GM19043 (cell line): ENCODE results near the gene SCN4A.
"Not testable (repeated sequence)": the region's sequence is repeated elsewhere in the genome, so short reads cannot be mapped to it uniquely, and the experiment has no call there.

Source experiments
- ATAC-seq: cut with Tn5 transposase; IDR thresholded peaks from one replicate; pipeline ENCODE4 v1.9.1; 2021; ENCODE audit warnings: low read depth; ENCODE audit not compliant: unreplicated experiment

Gene SCN4A

DNA sequence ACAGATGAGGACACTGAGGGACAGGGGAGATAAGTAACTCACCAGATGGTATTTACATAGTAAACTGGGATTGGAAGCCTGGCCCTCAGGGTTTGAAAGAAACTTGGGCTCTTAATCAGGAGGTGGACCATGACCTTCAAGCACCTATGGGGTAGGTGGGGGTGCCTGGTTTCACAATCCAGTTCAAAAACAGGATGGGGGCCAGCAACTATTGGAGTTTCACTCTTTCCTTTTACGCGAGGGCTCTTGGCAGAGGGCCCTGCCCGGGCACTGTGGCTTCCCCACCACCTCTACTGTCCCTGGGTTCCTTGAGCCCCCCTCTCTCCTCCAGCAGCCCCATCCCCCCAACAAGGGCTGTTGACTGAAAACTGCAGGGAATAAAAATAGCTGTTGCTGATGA lies 14.1 kb upstream of the SCN4A start:
- ATAC-seq: no peak

DNA sequence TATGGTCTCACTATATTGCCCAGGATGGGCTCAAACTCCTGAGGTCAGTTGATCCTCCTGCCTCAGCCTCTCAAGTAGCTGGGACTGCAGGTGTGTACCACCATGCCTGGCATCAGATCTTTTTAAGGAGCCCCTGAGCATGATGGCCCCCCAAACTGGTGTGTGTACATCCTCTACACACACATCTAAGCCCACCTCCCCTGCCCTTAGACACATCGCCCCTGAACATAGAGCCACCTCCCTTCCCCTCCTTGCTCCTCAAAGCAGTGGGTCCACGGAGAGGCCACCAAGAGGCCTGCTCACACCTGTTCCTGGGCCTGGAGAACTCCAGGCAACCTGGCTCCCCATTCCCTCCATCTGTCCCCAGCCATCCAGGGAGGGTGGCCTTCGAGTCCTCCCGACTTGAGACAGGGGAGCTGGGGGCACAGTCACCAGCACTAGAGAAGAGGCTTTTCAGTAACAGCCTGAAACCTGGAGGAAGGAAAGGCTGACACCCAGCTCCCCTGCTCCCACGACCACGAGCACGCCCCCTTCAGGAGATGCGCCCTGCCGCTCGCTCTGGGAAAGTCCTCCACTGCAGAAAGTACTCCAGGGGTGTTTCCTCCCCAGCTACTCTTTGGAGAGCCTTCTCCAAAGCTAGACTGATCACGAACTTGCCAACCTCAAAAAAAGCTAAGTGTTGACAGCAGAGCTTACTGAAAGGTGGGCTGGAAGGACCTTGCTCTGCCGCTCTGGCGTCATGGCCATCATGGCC lies 12.8 kb upstream of the SCN4A start:
- ATAC-seq: no peak

DNA sequence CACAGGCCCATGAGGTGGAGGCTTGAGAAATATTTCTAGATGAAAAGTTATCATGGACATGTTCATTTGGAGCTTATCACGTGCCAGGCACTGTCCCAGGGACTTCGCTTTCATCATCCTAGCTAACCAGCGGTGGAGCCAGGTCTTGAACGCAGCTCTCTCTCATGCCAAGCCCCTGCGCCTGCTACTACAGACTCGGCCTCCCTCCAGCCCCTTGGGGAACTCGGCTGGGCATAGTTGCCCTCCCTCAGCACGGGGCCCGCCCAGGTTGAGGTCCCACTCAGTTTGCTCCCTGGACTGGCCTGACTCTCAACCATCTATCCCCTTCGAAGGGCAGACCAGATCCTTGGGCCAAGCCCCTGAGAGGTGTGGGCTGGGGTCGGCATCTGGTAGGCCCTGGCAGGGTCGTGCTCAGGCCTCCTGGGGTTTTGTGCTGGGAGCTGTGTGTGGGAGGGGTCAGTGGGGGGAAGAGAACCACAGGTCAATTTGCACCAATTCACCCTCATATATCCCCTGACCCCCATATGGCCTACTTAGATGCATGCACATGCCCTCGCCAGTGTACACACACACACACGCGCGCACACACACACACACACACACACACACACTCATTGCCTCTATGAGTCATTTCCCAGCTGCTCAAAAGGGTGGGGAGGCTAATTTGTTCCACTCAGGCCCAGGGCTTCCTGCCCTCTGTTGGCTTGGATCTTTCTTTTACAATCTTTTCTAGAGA lies 12.1 kb upstream of the SCN4A start:
- no peak for ATAC-seq

DNA sequence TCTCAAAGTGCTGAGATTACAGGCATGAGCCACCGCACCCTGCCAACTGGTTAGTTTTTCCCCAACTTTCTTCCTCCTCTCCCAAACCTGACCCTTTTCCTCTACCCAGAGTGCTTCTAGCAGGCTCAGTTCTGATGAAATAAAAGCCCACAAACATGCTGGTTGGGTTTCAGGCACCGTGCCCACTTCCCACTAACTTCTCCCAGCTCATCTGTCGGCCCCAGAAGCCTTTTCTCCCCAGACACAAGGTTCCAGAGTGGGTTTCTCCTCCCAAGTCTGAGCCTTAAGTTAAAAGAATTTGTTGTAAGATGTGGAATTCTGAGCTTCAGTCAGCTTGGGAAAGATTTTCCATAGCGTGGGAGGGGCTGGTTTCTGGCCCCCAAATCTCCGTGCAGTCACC lies 11.5 kb upstream of the SCN4A start:
- no peak for ATAC-seq

DNA sequence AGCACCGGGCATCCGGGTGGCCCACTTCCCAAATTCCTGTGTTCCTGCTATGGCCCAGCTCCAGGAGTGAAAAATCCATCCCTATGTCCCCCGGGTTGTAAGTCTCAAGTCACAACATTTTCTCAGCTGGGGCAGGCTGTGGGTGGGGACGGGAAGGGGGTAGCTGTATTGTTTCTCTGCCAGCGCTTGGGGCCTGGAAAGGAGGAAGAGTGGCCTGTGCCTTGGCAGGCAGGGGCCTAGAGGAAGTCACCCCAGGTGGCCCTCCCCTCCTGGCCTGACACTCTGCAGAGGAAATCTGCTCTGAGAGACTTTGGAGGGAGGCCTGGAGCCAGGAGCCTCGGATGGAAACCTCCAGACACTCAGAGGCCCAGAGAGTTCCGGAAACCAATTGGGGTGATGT lies 10.6 kb upstream of the SCN4A start:
- no peak for ATAC-seq

DNA sequence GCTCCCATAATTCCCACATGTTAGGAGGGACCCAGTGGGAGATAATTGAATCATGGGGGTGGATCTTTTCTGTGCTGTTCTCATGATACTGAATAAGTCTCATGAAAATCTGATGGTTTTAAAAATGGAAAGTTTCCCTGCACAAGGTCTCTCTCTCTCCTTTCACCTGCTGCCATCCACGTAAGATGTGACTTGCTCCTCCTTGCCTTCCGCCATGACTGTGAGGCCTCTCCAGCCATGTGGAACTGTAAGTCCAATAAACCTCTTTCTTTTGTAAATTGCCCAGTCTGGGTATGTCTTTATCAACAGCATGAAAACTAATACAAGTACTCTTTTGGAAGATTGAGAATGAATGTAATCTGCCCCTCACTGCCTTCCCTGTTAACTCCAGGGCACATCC lies 9.9 kb upstream of the SCN4A start:
- ATAC-seq: not testable (repeated sequence)

DNA sequence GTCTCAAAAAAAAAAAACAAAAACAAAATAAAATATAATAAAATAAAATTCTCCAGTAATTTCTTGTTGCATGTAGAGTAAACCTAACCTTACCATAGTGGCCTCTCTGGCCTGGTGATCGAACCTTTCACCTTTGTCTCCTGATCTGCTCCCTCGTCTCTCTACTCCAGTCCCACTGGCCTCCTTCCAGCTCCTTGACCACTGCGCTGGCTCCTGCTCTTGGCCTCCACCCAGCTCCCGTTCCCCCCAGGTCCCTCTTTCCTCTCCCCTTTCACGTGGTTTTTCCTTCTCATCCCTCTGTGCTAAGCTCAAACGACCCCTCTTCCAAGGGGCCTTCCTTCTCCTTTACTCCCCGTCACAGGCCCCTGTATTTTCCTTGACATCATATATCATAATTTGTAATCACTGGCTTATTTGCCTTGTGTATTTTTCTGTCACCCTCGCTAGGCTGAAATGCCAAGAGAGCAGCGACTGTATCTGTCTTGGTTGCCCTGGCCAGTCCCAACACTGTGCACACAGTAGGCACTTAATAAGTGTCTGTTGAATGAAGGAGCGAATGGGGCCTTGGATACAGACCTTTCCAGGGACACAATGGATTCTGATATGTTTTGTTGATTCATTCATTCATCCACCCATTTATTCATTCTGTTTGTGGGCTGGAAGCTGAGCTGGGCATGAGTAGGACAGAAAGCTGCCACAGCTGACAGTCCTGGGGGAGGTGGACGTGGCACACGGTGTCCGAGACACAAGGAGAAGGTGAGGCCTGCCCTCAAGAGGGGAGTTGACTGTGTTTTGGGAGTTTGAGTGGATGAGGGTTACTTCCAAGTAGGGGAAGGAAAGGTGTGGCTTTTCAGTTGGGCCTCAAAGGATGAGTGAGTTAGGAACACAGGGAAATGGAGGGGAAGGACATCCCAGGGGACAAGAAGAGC lies 5.8 kb upstream of the SCN4A start:
- ATAC-seq: no peak

DNA sequence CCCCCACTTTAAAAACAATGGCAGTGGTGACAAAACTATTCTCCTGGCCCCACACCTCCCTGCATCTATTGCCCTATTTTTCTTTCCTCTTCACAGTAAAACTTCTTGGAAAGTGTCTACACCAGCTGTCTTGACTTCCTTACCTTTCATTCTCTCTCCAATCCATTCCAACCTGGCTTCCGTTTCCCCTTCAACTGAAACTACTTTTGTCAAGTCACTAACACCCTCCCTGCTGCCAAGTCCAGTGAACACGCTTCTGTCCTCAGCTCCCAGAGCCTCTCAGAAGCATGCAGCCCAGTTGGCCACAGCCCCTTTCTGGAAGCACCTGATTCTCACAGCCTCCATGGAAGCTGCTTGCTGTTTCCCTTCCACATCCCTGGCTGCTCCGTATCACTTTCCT lies 4.0 kb upstream of the SCN4A start:
- no peak for ATAC-seq

DNA sequence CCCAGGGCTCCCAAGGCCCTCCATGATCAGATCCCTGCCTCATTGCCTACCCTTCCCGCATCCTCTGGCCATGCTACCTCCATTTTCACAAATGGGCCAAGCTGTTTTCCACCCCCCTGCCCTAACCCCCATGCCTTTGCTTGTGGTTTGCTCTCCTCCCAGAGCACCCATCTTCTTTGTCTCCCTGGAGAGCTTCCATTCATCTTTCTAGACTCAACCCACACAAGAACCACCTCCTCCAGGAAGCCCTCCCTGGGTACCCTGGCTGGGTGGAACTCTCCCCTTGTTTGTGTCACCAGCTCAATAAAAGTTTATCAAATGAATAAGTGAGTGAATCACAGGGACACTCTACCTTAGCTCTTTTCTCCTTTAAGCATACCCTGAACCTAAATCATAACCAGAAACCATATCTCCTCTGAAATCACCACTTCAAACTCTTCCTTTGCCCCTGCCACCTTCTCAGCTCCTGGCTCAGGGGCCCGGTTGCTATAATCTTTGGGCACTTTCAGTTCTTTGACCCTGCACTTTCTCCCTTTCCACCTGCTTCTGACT lies 2.9 kb upstream of the SCN4A start:
- ATAC-seq: no peak

DNA sequence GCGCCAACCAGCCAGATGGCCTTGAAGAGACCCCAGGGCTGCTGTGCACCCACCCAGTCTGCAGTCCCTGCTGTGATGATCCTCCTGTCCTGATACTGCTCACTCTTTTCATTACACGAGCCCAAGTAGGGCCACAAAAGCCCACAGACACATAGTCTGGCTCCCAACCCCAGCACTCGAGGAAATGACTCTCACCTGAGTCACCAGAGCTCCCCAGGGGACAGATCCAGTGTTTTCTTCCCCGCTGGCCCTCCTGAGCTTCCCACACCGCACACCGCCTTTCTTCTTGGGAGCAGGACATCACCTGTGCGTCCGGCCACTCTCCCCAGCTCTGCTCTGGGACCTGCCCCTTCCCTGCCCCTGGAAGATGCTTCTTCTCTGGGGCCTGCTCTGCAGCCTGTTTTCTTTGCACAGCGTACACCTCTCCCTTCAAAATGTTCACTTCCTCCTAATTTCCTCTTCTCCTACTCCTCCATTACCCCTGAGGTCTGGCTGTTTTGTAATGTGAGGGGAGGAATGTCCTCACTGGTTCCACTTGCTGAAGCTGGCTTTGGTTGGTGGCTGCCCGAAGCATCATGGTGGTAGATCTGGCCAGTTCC lies 2.0 kb upstream of the SCN4A start:
- no peak for ATAC-seq

DNA sequence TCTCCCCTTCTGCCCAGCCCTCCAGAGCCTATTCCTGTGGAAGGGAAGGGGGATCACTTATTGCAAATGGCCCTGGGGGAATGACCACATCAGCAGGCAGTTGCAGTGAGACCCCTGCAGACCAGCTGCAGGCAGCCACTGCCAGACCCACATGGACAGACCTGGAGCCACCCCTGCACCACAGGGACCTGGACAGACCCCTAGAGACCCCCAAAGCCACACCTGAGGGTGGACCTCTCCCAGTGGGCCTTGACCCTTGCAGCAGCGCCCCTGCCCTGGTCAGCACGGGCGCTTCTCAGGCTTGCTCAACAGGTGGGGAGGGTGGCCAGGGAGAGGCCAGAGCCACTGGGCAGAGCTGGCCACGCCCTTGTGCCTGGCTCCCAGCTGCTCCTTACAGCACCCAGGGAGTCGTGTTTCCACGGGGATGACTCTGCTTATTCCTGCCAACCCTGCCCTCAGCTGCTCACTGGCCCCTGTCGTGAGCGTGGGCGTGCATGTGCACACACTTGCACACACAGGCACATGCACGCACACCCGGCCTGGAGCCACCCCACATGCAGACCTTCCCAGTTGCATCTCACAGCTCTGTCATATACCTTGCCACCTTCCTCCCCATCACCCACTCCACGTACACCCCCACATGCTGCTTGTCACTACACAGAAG lies 1.3 kb upstream of the SCN4A start:
- no peak for ATAC-seq

DNA sequence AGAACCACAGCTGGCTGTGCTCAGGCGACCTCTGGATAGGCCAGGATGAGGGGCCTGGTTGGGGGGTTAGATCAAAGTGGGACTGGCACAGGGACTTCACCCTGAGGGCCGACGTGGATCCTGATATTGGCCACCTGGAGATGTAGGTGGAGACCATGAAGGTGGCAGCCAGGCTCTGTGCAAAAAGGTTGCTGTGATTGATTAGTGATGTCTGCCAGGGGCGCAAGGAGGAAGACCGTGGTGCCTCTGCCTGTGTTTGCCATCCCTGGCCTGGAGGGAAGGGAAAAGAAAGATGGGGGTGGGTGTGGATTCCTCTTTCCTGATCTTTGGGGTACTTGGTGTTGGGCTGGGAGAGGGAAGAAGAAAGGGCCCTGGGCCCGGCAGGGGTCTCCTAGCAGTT lies 529 bp upstream of the SCN4A start:
- ATAC-seq: no peak

DNA sequence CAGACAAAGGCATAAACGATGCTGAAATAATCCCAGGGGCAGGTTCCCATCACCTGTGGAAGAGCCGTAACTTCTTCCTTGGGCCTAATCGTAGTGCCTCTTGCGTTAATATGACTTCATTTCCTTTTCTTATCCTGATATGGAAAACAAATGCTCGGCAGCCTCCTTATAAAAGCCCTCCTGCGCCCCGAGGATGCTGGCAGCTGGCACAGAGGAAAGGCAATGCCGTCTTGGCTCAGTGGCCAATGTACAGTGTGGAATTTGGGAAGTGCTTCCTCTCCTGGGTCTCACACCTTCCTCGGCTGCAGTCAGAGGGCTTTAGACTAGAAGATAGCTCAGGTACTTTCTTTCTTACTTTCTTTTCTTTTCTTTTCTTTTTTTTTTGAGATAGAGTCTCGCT lies 3.4 kb downstream of the SCN4A start:
- no peak for ATAC-seq

DNA sequence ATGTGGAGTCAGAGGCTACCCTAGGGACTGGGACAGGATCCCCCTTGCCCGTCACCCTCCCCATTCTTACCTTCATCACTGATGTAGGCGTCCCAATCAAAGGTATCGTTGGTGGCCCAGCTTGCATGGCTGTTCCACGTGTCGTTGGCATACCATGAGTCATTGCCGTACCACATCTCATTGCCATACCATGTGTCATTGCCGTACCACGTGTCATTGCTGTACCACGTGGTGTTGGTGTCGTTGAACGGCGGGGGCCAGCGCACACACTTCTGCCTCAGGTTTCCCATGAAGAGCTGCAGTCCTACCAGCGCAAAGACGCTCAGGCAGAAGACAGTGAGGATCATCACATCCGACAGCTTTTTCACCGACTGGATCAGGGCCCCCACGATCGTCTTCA lies 4.8 kb downstream of the SCN4A start:
- ATAC-seq: no peak

DNA sequence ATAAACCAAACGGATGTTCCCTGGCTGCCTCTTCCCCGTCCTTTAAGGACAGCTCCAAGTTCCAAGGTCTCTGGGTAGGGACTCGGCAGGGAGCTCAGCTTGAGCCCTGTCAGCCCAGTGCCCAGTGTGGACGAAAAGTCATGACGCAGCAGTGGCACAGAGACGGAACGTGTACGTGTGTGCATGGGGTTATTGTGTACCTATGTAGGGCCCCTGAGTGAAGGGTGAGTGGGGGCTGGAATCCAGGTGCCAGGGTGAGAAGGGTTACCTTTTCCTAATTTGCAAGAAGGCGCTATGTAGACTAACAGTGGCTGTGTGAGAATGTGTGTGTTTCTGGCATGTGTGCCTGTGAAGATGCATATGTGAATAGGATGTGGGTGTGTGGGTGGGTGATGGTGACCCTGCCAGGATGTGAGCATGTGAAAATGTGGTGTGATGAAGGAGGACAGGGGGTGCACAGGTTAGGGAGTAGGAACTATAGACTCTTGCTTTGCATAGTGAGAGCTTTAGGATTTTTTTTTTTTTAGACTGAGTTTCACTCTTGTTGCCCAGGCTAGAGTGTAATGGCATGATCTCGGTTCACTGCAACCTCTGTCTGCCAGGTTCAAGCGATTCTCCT lies 6.0 kb downstream of the SCN4A start:
- ATAC-seq: no peak

DNA sequence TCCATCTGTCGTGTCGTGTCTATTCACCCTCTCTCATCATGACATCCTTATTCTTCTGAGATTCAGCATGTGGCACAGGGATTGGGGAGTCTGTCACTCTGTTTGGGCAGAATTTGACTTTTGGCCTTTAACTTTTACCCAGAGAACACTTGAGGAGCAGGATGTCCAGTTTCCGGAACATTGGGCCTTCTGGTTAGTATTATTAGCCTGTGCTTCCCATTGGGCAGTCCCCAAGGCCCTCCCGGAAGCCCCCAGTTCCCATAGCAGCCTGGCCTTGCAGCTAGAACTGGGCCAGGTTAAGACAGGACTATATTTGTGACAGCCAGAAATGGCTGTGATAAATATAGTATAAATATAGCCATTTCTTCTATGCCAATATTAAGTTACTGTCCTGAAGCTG lies 9.6 kb downstream of the SCN4A start:
- no peak for ATAC-seq

DNA sequence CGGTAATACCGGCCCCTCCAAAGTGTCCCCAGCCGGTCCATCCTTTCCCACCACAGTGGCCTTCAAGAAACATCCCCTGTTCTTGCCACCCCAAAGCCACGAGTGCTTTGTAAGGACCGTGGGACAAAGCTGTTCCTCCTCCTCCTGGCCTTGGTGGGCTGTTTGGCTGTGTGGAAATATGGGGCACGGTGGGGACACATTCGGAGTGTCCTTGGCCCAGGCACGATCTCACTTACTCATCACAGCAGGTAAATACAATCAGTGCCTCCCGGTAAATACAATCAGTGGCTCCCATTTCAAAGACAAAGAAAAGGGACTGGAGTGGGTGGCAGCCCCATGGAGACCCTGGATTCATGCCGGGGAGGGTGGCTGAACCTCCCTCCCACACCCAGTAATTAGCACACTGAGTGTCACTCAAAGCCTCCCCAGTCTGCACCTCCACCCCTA lies 10.4 kb downstream of the SCN4A start:
- no peak for ATAC-seq

DNA sequence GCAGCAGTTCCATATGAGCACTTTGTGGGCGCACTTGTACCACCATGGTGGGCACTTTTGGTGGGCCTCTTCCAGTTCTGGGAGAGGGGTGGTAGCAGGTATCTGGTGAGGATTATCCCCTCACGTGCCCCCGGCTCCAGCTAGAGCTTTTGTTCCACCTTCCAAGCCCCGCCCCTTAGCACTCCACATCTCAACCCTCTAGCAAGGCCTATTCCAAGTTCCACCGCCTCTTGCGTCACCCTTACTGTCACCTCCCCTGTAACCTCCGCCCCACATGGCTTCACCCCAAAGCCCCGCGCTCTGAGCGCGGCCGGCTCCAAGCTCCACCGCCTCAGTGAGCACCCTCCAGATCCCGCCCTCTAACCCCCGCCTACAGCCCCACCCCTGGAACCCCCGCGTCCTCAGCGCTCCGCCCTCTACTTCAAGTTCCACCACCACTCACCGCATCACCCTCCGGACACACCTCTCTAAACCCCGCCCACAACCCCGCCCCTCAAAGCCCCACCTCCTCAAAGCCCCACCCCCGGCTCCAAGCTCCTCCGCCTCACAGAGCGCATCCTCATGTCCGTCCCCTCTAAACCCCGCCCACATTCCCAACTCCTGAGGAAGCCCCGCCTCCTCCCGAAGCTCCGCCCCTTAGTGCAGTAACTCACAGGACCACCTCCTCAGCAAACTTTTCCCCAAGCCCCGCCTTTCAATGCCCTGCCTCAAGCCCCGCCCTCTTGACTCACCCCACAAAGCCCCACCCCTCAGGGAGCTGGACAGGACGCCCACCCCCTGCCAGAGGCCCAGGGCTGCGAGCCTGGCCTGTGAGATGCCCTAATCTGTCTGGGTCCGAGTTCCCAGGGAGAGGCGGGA lies 11.1 kb downstream of the SCN4A start:
- ATAC-seq: no peak

DNA sequence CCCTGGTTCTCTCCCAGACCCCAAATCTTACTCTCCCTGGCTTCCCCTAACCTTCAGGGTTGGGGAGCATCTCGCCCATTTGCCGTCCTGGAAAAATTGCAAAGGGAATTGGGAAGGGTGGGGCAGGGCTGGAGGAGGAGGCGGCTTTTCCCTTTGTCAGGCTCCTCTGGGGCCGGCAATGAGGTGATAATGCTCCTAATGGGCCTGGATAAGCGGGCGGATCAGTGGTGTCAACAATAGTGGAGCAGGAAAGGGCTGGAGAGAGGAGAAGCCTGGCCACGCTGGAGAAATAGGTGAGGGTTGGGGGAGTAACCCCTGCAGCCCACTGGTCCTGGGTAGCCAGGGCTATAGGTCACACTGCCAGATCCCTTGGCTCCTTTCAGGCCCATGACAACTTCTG lies 12.3 kb downstream of the SCN4A start:
- ATAC-seq: no peak
